A673 (cell line): Measurements from ENCODE around the gene CLSTN3. TPM values are rescaled to one million over a fixed set of nuclear protein-coding genes. Genes with fewer than 3 reads are reported as not detected.

Source experiments
- BruUV-seq: library from RNA; stranded (reverse); fragments of 400-500 nt; replicated peaks from 2 replicates; lab custom pipeline; 2021; lab: Mats Ljungman, UMichigan
- CTCF ChIA-PET: fragments of 300-600 bp; sonication (Branson Sonifier 250); formaldehyde crosslinking; loops from one replicate; lab custom pipeline; 2022; ENCODE audit warnings: antibody characterized with exemption; lab: Charles Lee
- POLR2A ChIA-PET: fragments of 300-600 bp; sonication (Branson Sonifier 250); formaldehyde crosslinking; loops from one replicate; lab custom pipeline; 2022; ENCODE audit warnings: antibody characterized with exemption; ENCODE audit not compliant: low non-redundant PET; lab: Charles Lee
- DNase-seq: peaks from one replicate; pipeline ENCODE4 v3.0.0-alpha.2; 2015; ENCODE audit warnings: low spot score
- H3K27ac ChIP-seq: fragments of 200-600 bp; sonication (generic); 2 replicates; pipeline ENCODE4 v1.5.1; 2016; ENCODE audit warnings: mixed run types, low read depth, mild to moderate bottlenecking, mixed read lengths, antibody characterized with exemption, low read length; ENCODE audit not compliant: poor library complexity, severe bottlenecking
- H3K27me3 ChIP-seq: fragments of 200-600 bp; sonication (generic); replicated peaks from 2 replicates; pipeline ENCODE4 v1.6.1; 2017; ENCODE audit warnings: mixed run types, low read depth, mild to moderate bottlenecking, mixed read lengths, antibody characterized with exemption, low read length; ENCODE audit not compliant: insufficient read depth, poor library complexity
- H3K36me3 ChIP-seq: fragments of 200-600 bp; sonication (generic); 2 replicates; pipeline ENCODE4 v1.6.1; 2016; ENCODE audit warnings: mixed run types, mild to moderate bottlenecking, mixed read lengths, antibody characterized with exemption, low read length; ENCODE audit not compliant: insufficient read depth, poor library complexity, severe bottlenecking
- H3K4me1 ChIP-seq: fragments of 200-600 bp; sonication (generic); 2 replicates; pipeline ENCODE4 v1.6.1; 2017; ENCODE audit warnings: mixed run types, mild to moderate bottlenecking, mixed read lengths, antibody characterized with exemption, low read length; ENCODE audit not compliant: insufficient read depth, poor library complexity, severe bottlenecking
- H3K4me3 ChIP-seq: fragments of 200-600 bp; sonication (generic); 2 replicates; pipeline ENCODE4 v1.5.1; 2016; ENCODE audit warnings: low read depth, mixed run types, mild to moderate bottlenecking, mixed read lengths, low read length; ENCODE audit not compliant: poor library complexity, severe bottlenecking
- H3K9me3 ChIP-seq: fragments of 200-600 bp; sonication (generic); 2 replicates; pipeline ENCODE4 v1.6.1; 2016; ENCODE audit warnings: mixed run types, low read depth, mild to moderate bottlenecking, mixed read lengths, antibody characterized with exemption, low read length; ENCODE audit not compliant: poor library complexity, severe bottlenecking
- CTCF ChIP-seq: fragments of 300-800, 200-600 bp; sonication (generic); conservative IDR thresholded peaks from 2 replicates; pipeline ENCODE4 v1.5.1; 2017; ENCODE audit warnings: low read depth, mild to moderate bottlenecking, antibody characterized with exemption, low read length, moderate library complexity, mixed read lengths
- EZH2 ChIP-seq: fragments of 200-600 bp; sonication (generic); IDR thresholded peaks from 2 replicates; pipeline ENCODE4 v1.6.1; 2017; ENCODE audit warnings: borderline replicate concordance, low read depth, mild to moderate bottlenecking, mixed read lengths, antibody characterized with exemption, low read length; ENCODE audit not compliant: poor library complexity, severe bottlenecking
- intact Hi-C: fragments of 100-400 bp; cut with micrococcal nuclease; formaldehyde crosslinking; loops from one replicate; pipeline ENCODE4 v1.10.0; 2022; ENCODE audit not compliant: unreplicated experiment
- total RNA-seq: library from RNA; stranded (reverse); gene quantifications from 2 replicates; pipeline ENCODE4 v1.2.3, GENCODE V29; 2021

The CLSTN3 gene
- total RNA-seq, 1 experiment from 2014 or later, result 10.7 TPM

- no peaks in the 10 kb centered on the region for H3K27me3 ChIP-seq
- no peak overlapping the region for H3K4me3 ChIP-seq
- POLR2A ChIA-PET, result no interaction called here
- no TSS peak for BruUV-seq
- no peaks in the 10 kb centered on the region for H3K4me1 ChIP-seq
- H3K27ac ChIP-seq, result no peak overlapping the region
- DNase-seq, result no peak
- TF ChIP-seq CTCF (no peak), EZH2 (no peak)
- H3K9me3 ChIP-seq, result no peaks in the 10 kb centered on the region
- H3K36me3 ChIP-seq, result no peaks in the 10 kb centered on the region
- CTCF ChIA-PET, result no interaction called here
- intact Hi-C loops, result no loop called here
Measured at GRCh38 chr12:7123806-7124522, 6.2 kb upstream of the CLSTN3 start.

- no peaks in the 10 kb centered on the region for H3K4me1 ChIP-seq
- no peak for DNase-seq
- intact Hi-C loops, result no loop called here
- no peaks in the 10 kb centered on the region for H3K36me3 ChIP-seq
- no peak overlapping the region for H3K27ac ChIP-seq
- TF ChIP-seq EZH2 (no peak), CTCF (no peak)
- H3K4me3 ChIP-seq, result no peak overlapping the region
- ChIA-PET CTCF (interaction anchor here (0.7 kb wide), 1 partner anchor 100 kb away, joined by 8 read pairs; no protein-coding TSS in a partner anchor), POLR2A (no interaction called here)
- H3K27me3 ChIP-seq, result no peaks in the 10 kb centered on the region
- BruUV-seq, result no TSS peak
- H3K9me3 ChIP-seq, result no peaks in the 10 kb centered on the region
Measured at GRCh38 chr12:7125632-7126227, 4.4 kb upstream of the CLSTN3 start.

GRCh38 chr12:7127916-7128626 is 2.1 kb upstream of the CLSTN3 start:
- no peaks in the 10 kb centered on the region for H3K36me3 ChIP-seq
- H3K27me3 ChIP-seq, result no peaks in the 10 kb centered on the region
- H3K4me1 ChIP-seq, result no peaks in the 10 kb centered on the region
- TF ChIP-seq EZH2 (no peak), CTCF (no peak)
- ChIA-PET POLR2A (no interaction called here), CTCF (no interaction called here)
- H3K4me3 ChIP-seq, result no peak overlapping the region
- intact Hi-C loops, result no loop called here
- no peak for DNase-seq
- no peak overlapping the region for H3K27ac ChIP-seq
- no TSS peak for BruUV-seq
- H3K9me3 ChIP-seq, result no peaks in the 10 kb centered on the region
